ENCODE data around the gene RBPJ.

Gene RBPJ

GRCh38 chr4:26451597-26451996, 130.8 kb downstream of the RBPJ start:
- Histone ChIP-seq H3K4me3 (ENCODE audit: insufficient read depth, low read depth, low read length, poor library complexity, severe bottlenecking) (no peak overlapping the region), H3K36me3 (ENCODE audit: control insufficient read depth, insufficient read depth, low read length) (no peaks in the 10 kb centered on the region), H3K4me1 (ENCODE audit: control insufficient read depth, insufficient read depth, low read length, poor library complexity, severe bottlenecking) (no peaks in the 10 kb centered on the region), H3K27me3 (replicated peaks; ENCODE audit: control insufficient read depth, insufficient read depth, low read length, poor library complexity, severe bottlenecking) (no peaks in the 10 kb centered on the region), H3K27ac (ENCODE audit: insufficient read depth, low read length, poor library complexity, severe bottlenecking) (no peak overlapping the region), H3K9me3 (ENCODE audit: control insufficient read depth, low read length) (no peaks in the 10 kb centered on the region)
- DNase-seq: no peak

- H3K4me3 ChIP-seq (ENCODE audit: insufficient read depth, low read depth, low read length, poor library complexity, severe bottlenecking): no peak overlapping the region
- H3K36me3 ChIP-seq (ENCODE audit: control insufficient read depth, insufficient read depth, low read length): no peaks in the 10 kb centered on the region
- no peak overlapping the region for H3K27ac ChIP-seq (ENCODE audit: insufficient read depth, low read length, poor library complexity, severe bottlenecking)
- DNase-seq: no peak
- no peaks in the 10 kb centered on the region for H3K27me3 ChIP-seq (replicated peaks; ENCODE audit: control insufficient read depth, insufficient read depth, low read length, poor library complexity, severe bottlenecking)
- no peaks in the 10 kb centered on the region for H3K9me3 ChIP-seq (ENCODE audit: control insufficient read depth, low read length)
- H3K4me1 ChIP-seq (ENCODE audit: control insufficient read depth, insufficient read depth, low read length, poor library complexity, severe bottlenecking): no peaks in the 10 kb centered on the region
Observed at GRCh38 chr4:26452565-26453531, 132.0 kb downstream of the RBPJ start.

- H3K27ac ChIP-seq (ENCODE audit: insufficient read depth, low read length, poor library complexity, severe bottlenecking): no peak overlapping the region
- no peaks in the 10 kb centered on the region for H3K36me3 ChIP-seq (ENCODE audit: control insufficient read depth, insufficient read depth, low read length)
- no peak for DNase-seq
- H3K4me3 ChIP-seq (ENCODE audit: insufficient read depth, low read depth, low read length, poor library complexity, severe bottlenecking): no peak overlapping the region
- H3K4me1 ChIP-seq (ENCODE audit: control insufficient read depth, insufficient read depth, low read length, poor library complexity, severe bottlenecking): no peaks in the 10 kb centered on the region
- no peaks in the 10 kb centered on the region for H3K27me3 ChIP-seq (replicated peaks; ENCODE audit: control insufficient read depth, insufficient read depth, low read length, poor library complexity, severe bottlenecking)
- H3K9me3 ChIP-seq (ENCODE audit: control insufficient read depth, low read length): no peaks in the 10 kb centered on the region
Observed at GRCh38 chr4:26454961-26455360, 134.1 kb downstream of the RBPJ start.

GRCh38 chr4:26455571-26455970, 134.8 kb downstream of the RBPJ start:
- Histone ChIP-seq H3K4me1 (ENCODE audit: control insufficient read depth, insufficient read depth, low read length, poor library complexity, severe bottlenecking) (no peaks in the 10 kb centered on the region), H3K36me3 (ENCODE audit: control insufficient read depth, insufficient read depth, low read length) (no peaks in the 10 kb centered on the region), H3K27me3 (replicated peaks; ENCODE audit: control insufficient read depth, insufficient read depth, low read length, poor library complexity, severe bottlenecking) (no peaks in the 10 kb centered on the region), H3K27ac (ENCODE audit: insufficient read depth, low read length, poor library complexity, severe bottlenecking) (no peak overlapping the region), H3K4me3 (ENCODE audit: insufficient read depth, low read depth, low read length, poor library complexity, severe bottlenecking) (no peak overlapping the region), H3K9me3 (ENCODE audit: control insufficient read depth, low read length) (no peaks in the 10 kb centered on the region)
- DNase-seq: no peak

- H3K9me3 ChIP-seq (ENCODE audit: control insufficient read depth, low read length): no peaks in the 10 kb centered on the region
- H3K4me3 ChIP-seq (ENCODE audit: insufficient read depth, low read depth, low read length, poor library complexity, severe bottlenecking): no peak overlapping the region
- no peak for DNase-seq
- no peaks in the 10 kb centered on the region for H3K36me3 ChIP-seq (ENCODE audit: control insufficient read depth, insufficient read depth, low read length)
- H3K27me3 ChIP-seq (replicated peaks; ENCODE audit: control insufficient read depth, insufficient read depth, low read length, poor library complexity, severe bottlenecking): no peaks in the 10 kb centered on the region
- H3K4me1 ChIP-seq (ENCODE audit: control insufficient read depth, insufficient read depth, low read length, poor library complexity, severe bottlenecking): no peaks in the 10 kb centered on the region
- no peak overlapping the region for H3K27ac ChIP-seq (ENCODE audit: insufficient read depth, low read length, poor library complexity, severe bottlenecking)
Observed at GRCh38 chr4:26457412-26457811, 136.6 kb downstream of the RBPJ start.

- Histone ChIP-seq H3K27me3 (replicated peaks; ENCODE audit: control insufficient read depth, insufficient read depth, low read length, poor library complexity, severe bottlenecking) (no peaks in the 10 kb centered on the region), H3K4me3 (ENCODE audit: insufficient read depth, low read depth, low read length, poor library complexity, severe bottlenecking) (no peak overlapping the region), H3K4me1 (ENCODE audit: control insufficient read depth, insufficient read depth, low read length, poor library complexity, severe bottlenecking) (no peaks in the 10 kb centered on the region), H3K27ac (ENCODE audit: insufficient read depth, low read length, poor library complexity, severe bottlenecking) (no peak overlapping the region), H3K9me3 (ENCODE audit: control insufficient read depth, low read length) (no peaks in the 10 kb centered on the region), H3K36me3 (ENCODE audit: control insufficient read depth, insufficient read depth, low read length) (no peaks in the 10 kb centered on the region)
- DNase-seq: no peak
Observed at GRCh38 chr4:26458157-26458561, 137.3 kb downstream of the RBPJ start.

- no peaks in the 10 kb centered on the region for H3K27me3 ChIP-seq (replicated peaks; ENCODE audit: control insufficient read depth, insufficient read depth, low read length, poor library complexity, severe bottlenecking)
- H3K36me3 ChIP-seq (ENCODE audit: control insufficient read depth, insufficient read depth, low read length): no peaks in the 10 kb centered on the region
- no peak for DNase-seq
- H3K4me1 ChIP-seq (ENCODE audit: control insufficient read depth, insufficient read depth, low read length, poor library complexity, severe bottlenecking): no peaks in the 10 kb centered on the region
- H3K9me3 ChIP-seq (ENCODE audit: control insufficient read depth, low read length): no peaks in the 10 kb centered on the region
- H3K4me3 ChIP-seq (ENCODE audit: insufficient read depth, low read depth, low read length, poor library complexity, severe bottlenecking): no peak overlapping the region
- H3K27ac ChIP-seq (ENCODE audit: insufficient read depth, low read length, poor library complexity, severe bottlenecking): no peak overlapping the region
Observed at GRCh38 chr4:26459054-26459755, 138.4 kb downstream of the RBPJ start.

- Histone ChIP-seq H3K4me1 (ENCODE audit: control insufficient read depth, insufficient read depth, low read length, poor library complexity, severe bottlenecking) (no peaks in the 10 kb centered on the region), H3K27ac (ENCODE audit: insufficient read depth, low read length, poor library complexity, severe bottlenecking) (no peak overlapping the region), H3K27me3 (replicated peaks; ENCODE audit: control insufficient read depth, insufficient read depth, low read length, poor library complexity, severe bottlenecking) (no peaks in the 10 kb centered on the region), H3K36me3 (ENCODE audit: control insufficient read depth, insufficient read depth, low read length) (no peaks in the 10 kb centered on the region), H3K9me3 (ENCODE audit: control insufficient read depth, low read length) (no peaks in the 10 kb centered on the region), H3K4me3 (ENCODE audit: insufficient read depth, low read depth, low read length, poor library complexity, severe bottlenecking) (no peak overlapping the region)
- no peak for DNase-seq
Observed at GRCh38 chr4:26459756-26460530, 139.1 kb downstream of the RBPJ start.

GRCh38 chr4:26462874-26463273, 142.1 kb downstream of the RBPJ start:
- H3K36me3 ChIP-seq (ENCODE audit: control insufficient read depth, insufficient read depth, low read length): no peaks in the 10 kb centered on the region
- no peak overlapping the region for H3K4me3 ChIP-seq (ENCODE audit: insufficient read depth, low read depth, low read length, poor library complexity, severe bottlenecking)
- H3K4me1 ChIP-seq (ENCODE audit: control insufficient read depth, insufficient read depth, low read length, poor library complexity, severe bottlenecking): no peaks in the 10 kb centered on the region
- no peaks in the 10 kb centered on the region for H3K27me3 ChIP-seq (replicated peaks; ENCODE audit: control insufficient read depth, insufficient read depth, low read length, poor library complexity, severe bottlenecking)
- no peak overlapping the region for H3K27ac ChIP-seq (ENCODE audit: insufficient read depth, low read length, poor library complexity, severe bottlenecking)
- no peak for DNase-seq
- H3K9me3 ChIP-seq (ENCODE audit: control insufficient read depth, low read length): no peaks in the 10 kb centered on the region
